T-helper 1 cell treated with Interleukin-12 subunit alpha and Interleukin-12 subunit beta and Interleukin-4 antibody, amounts not matched to agents 30 μg/mL and 1 μg/mL, for 36 hours (primary cell): Measurements from ENCODE around the gene UBLCP1.

Experiments
- H3K27ac Mint-ChIP-seq: one replicate; pipeline ENCODE4 v1.8.0; 2021; ENCODE audit warnings: mild to moderate bottlenecking, mixed read lengths
- H3K27me3 Mint-ChIP-seq: one replicate; pipeline ENCODE4 v1.8.0; 2021; ENCODE audit warnings: low read depth, mixed read lengths
- H3K36me3 Mint-ChIP-seq: one replicate; pipeline ENCODE4 v1.8.0; 2021; ENCODE audit warnings: low read depth, mixed read lengths
- H3K4me1 Mint-ChIP-seq: one replicate; pipeline ENCODE4 v1.8.0; 2021; ENCODE audit warnings: low read depth, mixed read lengths
- H3K4me3 Mint-ChIP-seq: one replicate; pipeline ENCODE4 v1.8.0; 2021; ENCODE audit warnings: mild to moderate bottlenecking, moderate library complexity, mixed read lengths
- H3K9me3 Mint-ChIP-seq: one replicate; pipeline ENCODE4 v1.8.0; 2021; ENCODE audit warnings: mixed read lengths

Gene UBLCP1

DNA sequence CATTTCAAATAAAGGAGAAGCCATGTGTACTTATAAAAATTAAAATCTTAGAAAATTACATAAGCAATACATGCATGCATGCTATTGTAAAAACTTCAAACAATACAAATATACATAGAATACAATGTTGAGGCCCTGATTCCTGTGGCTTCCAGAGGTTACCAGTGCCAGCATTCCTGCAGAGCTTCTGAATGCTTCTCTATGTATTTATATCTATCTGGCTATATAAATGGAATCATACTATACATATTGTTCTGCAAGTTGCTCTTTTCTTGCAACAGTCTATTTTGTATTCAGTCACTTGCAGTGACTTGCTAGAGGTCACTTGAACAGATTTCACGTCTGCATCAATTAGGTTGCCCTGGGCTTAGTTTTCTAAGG lies 70.4 kb downstream of the UBLCP1 start:
- H3K27me3 Mint-ChIP-seq, result peaks cover 20% of the 10 kb centered on the region
- H3K9me3 Mint-ChIP-seq, result no peaks in the 10 kb centered on the region
- H3K36me3 Mint-ChIP-seq, result peaks cover 13% of the 10 kb centered on the region
- H3K27ac Mint-ChIP-seq, result no peak overlapping the region
- peaks cover 60% of the 10 kb centered on the region for H3K4me1 Mint-ChIP-seq
- H3K4me3 Mint-ChIP-seq, result no peak overlapping the region
